IMR-90 (cell line): ENCODE data around the gene OPA3. TPM values are rescaled to one million over a fixed set of nuclear protein-coding genes. Genes with fewer than 3 reads are reported as not detected.

Experiments
- MXI1 ChIP-seq: IDR thresholded peaks from 2 replicates; pipeline ENCODE4 v1.6.1; 2012; ENCODE audit warnings: low read depth, mild to moderate bottlenecking, low read length, moderate library complexity, borderline replicate concordance
- polyA plus RNA-seq, 3 experiments: library from polyadenylated mRNA; depleted of rRNA; stranded (reverse); fragments of >200 nt; gene quantifications; 2 replicates each; pipeline ENCODE4 v1.2.3, GENCODE V29; 2012; ENCODE audit warnings: low replicate concordance in 1 of 3
- total RNA-seq: library from RNA; depleted of rRNA; stranded (reverse); fragments of >200 nt; gene quantifications from 2 replicates; pipeline ENCODE4 v1.2.3, GENCODE V29; 2012
- TF ChIP-seq, protein P1 (sequence below): conservative IDR thresholded peaks from 2 replicates; pipeline ENCODE4 v1.5.1; 2012; ENCODE audit warnings: mild to moderate bottlenecking, low read depth, low read length, improper control_type of control experiment

The OPA3 gene
- total and polyA plus RNA-seq, 2 of the 4 experiments (the other 2 are of a cell fraction): 5.2 to 9.6 TPM

- TF ChIP-seq, protein P1, sequence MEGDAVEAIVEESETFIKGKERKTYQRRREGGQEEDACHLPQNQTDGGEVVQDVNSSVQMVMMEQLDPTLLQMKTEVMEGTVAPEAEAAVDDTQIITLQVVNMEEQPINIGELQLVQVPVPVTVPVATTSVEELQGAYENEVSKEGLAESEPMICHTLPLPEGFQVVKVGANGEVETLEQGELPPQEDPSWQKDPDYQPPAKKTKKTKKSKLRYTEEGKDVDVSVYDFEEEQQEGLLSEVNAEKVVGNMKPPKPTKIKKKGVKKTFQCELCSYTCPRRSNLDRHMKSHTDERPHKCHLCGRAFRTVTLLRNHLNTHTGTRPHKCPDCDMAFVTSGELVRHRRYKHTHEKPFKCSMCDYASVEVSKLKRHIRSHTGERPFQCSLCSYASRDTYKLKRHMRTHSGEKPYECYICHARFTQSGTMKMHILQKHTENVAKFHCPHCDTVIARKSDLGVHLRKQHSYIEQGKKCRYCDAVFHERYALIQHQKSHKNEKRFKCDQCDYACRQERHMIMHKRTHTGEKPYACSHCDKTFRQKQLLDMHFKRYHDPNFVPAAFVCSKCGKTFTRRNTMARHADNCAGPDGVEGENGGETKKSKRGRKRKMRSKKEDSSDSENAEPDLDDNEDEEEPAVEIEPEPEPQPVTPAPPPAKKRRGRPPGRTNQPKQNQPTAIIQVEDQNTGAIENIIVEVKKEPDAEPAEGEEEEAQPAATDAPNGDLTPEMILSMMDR: no peak
- TF ChIP-seq MXI1: no peak
Observed at GRCh38 chr19:45505996-45506245, 78.7 kb downstream of the OPA3 start (continued).
